Middle frontal gyrus (tissue), 1 donor: ENCODE data around the gene CAB39L.

Source experiments
- DNase-seq: peaks from one replicate; pipeline ENCODE4 v3.0.0-alpha.2; 2015; ENCODE audit warnings: low spot score; ENCODE audit errors: extremely low spot score

Gene CAB39L

DNA sequence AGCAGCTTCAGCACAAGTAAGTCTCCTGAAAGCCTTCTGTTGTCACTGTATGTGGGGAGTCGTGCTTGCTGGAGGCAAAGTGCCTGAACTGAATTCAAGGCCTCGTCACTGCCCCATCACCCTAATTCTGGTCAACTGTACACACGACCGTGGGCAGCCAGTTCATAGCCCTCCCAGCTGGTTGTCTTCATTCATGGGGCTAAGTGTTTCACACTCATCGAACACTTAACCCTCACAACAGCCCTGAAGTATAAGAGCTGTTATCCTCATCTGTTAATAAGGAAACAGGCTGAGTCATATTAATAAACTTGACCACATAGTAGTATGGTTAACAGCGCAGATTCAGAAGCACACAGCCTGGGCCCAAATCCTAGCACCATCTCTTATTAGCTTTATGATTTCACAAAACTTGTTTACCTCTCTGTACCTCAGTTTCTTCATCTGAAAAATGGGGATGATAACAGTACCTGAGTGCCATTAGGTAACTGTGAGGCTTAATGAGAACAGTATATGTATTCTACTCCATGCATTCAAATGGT lies 129.5 kb downstream of the CAB39L start:
- no peak for DNase-seq

DNA sequence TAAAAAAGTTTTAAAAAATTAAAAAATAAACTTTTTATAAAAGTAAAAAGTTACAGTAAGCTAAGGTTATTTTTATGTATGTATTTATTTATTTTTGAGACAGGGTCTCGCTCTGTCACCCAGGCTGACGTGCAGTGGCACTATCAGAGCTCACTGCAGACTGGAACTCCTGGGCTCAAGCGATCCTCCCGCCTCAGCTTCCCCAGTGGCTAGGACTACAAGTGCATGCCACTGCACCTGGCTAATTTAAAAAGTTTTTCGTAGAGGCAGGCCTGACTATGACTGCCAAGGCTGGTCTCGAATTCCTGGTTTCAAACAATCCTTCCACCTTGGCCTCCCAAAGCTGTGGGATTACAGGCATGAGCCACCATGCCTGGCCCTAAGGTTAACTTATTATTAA lies 132.0 kb downstream of the CAB39L start:
- DNase-seq = no peak

DNA sequence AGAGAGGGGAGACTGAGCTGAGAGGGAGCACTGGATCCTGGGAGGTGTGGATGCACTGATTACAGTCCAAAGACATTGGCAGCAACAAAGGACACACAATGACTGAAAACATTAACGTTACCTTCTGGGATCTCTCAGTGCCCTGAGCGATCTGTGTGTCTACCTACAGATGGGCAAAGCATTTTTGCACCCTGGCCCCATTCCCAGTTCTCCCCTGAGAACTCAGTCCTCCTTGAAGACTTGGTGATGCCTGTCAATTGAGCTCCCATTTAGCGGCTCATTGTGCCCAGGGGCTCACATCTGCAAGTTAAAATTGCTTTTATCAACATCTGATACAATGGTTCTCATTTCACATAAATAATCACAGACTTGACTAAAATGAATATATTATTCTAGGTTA lies 133.6 kb downstream of the CAB39L start:
- no peak for DNase-seq

DNA sequence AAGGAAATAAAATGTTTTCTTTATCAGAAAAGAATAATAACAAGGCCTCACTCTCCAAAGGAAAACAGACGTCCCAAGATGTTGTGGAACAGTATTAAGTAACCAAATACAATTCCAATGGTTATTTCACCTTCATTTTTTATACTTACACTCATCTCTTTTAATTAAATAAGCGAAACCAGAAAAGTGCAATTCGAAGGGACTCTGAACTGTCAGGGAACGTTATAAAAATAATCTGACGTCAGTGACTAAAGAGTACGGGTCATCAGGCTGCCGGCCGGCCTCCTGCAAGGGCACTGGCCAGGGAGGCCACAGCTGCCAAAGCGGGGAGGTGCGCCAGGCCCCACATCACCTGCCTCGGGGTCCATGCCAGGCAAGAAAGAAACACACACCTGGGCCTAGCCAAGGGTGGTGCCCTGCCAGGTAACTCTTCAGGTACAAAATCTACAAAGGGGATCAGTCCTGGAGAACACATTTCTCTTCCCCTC lies 134.9 kb downstream of the CAB39L start:
- DNase-seq = no peak

DNA sequence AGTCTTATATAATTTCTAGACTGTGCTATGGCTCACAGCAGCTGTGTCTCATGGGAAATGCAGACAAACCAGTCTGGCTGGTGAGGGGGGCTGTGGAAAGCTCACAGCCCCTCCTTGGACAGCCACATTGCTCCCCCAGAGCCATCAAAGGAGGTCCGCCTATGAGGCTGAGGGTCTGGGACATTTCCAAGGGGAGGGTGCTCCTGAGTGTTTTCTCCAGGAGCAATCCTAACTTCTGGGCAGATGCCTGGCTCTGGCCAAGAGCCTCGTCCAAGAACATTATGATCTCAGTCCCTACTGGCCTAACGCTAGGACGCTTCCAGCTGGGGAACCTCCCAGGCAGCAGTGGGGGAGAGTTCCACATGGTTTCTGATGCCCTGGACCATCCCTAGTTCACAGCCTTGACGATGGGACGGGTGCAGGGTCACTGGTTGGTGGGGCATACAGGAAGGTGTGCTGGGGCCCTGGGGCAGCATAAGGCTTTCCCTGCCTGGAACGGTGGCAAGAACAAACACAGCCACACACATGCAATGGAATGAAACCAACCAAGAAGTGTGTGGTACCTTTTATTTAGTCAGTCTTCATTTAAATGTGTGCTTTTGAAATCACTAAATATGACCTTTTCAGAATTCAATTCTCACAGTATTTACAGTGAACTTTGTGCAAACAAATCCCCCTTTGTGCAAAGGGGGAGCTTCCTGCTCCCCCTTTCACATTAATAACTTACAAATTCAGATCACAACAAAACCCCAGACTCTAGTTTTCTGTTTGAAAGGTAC lies 135.6 kb downstream of the CAB39L start:
- peak; percentile 42 for DNase-seq

DNA sequence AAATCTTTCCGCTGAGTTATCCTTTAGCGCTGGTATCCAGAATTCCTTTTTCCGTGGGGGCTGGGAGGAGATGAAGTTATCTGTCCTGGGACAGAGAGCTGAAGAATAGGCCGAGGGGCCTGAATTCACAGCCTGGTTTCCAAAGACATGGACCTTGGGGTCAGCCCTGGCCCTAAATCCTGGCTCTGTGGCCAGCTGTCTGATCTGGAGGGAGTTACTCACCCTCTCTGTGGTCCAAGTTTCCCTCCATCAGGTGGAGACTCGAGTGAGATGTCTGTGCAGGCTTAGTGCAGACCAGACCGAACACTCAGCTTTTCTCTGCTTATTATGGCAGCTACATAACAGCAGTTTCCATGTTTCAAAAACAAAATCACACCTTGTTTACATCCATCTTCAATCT lies 136.5 kb downstream of the CAB39L start:
- no peak for DNase-seq

DNA sequence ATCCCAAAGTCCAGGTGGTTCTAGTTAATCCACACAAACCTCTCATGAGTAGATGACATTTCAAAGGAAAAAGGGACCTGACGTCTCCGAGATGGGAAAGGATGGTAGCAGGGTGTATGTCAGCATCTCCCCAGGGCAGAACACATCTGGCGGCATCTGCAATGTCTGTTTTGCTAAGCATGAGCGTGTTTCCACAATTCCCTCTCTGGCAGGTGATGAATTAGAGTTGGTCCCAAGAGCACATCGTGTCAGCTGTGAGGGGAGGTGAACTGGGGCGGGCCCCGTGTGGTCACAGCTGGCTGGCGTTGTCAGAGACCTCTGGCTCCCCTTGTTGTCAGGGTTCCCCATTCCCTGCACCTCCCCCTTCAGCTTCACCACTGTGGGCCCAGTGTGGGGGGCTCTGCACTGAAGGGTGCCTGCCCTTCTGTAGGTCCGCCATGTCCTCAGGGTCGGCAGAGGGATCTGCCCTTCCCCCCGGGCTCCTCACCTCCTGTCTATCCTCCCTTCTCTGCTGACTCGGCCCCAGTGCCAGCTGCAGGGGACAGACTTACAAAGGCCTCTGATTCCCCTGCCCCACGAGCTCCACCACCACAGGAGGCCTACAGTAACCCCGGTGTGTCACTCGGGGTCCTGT lies 138.0 kb downstream of the CAB39L start:
- DNase-seq = no peak

DNA sequence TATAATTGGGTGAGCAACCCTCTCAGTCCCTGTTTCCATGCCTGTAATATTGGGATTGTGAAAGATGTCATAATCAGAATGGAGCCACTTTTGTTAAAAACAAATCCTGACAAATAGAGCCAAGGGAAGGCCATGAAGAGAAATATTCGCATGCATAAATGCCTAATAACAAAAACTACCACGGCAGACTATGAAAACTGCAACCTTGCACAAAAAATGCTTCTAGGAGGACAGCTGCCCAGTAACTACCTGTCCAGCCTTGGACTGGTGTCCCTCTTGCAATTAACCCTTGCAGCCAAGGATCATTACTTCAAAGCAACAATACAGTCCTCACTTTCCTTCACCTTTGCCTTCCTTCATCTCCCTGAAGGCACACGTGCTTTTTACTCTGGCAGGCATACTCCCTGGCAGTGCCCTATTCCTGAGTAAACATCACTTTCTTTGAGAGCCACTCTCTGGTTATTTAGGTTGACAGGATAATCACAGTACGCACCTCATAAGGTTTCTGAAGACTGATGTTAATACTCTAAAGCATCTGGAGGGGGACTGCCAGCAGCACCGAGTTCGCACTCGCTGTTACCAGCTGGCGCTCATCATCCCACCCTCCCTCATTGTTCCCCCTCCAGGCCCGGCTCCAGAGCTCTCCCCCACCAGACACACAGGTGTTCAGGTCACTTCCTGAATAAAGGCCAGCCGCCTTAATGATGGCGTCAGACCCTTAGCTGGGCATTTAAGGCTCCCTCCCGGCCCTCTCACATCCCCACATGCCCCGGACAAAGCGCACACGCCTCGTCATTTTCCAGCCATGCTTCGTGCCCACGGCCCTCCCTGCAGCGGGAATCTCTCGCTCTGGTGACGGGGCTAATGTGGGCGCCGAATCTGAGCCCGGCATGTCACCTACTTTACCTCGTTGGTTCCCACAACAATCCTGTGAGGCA lies 138.8 kb downstream of the CAB39L start:
- no peak for DNase-seq

DNA sequence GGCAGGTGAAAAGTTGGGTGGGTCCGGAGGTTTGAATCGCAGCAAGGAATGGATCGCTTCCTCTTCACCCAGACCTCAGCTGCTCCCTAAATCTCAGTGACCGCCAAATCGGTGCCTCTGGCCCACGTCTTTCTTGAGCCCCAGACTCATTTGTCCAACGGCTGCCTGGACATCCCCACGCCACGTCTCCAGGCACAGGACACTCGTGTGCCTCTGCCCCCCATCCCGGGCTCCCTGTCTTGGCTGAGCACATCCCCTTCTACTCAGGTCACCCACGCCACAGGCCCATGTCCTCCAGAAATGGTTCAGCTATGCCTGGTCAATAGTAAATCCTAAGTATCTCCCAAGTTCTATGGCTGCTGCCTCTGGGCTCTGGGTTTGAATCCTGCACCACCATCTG lies 139.5 kb downstream of the CAB39L start:
- no peak for DNase-seq

DNA sequence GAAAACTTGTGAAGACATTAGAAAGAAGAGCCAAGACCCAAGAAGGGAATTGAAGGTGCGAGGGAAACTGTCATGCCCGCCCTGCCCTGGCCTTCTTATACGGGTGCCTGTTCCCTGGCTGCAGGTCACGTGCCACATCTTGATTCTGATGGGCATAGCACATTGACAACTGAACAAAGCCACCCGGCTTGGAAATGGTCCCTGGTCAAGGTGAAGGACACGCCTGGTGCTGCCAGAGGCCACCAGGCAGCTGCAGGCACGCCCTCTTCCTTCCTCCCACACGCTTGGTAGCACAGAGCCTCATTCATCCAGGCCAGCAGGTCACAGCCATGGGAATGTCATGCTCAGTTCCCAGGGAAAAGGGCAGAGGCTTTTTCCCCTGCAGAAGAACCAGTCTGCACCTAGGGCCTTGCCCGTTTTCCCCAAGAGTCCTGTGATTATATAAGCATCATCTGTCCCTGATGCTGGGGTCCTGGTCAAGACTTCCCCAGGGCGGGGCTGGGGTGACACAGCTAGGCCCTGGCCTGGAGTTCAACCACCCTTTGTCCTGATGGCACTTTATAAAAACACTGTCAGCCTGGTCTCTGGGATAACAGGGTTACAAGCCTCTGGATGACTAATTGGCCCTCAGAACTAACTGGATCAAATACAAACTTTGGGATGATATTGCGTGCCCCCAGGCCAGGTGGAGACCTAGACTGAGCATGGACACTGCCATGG lies 140.2 kb downstream of the CAB39L start:
- DNase-seq = no peak

DNA sequence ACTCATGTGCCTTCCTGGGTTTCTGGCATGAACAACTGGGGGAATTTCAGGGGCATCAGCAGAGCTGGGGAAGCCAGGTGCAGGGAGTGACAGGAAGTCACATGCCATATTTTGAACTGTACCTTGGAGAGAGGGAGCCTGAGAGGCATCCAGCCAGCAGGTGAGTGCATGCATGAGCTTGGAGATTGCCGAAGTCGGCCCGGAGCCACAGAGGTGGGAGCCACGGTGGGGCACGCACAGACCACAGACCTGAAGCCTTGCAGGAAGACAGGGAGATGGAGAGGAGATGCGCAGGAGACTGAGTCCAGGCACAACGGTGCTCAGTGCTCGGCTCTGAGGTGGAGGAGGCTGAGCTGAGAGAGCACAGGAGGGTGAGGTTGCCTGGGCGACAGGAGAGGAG lies 141.0 kb downstream of the CAB39L start:
- no peak for DNase-seq

DNA sequence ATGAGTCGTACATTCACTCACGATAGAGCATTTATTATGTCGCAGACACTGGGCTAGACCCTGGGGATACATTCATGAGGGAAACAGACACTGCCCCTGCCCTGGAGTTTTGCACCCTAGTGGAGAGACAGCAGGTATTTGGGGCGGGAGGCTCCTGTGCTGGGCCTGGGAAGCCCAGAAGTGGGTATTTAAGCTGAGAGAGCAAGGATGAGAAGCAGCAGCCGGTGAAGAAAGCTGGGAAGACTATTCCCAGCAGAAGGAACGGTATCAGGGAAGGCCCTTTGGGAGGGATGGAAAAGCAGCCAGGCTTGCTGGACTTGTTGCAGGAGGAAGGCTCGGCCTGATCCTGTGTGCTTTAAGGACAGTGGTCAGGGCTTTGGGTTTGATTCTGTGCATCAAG lies 141.6 kb downstream of the CAB39L start:
- no peak for DNase-seq

DNA sequence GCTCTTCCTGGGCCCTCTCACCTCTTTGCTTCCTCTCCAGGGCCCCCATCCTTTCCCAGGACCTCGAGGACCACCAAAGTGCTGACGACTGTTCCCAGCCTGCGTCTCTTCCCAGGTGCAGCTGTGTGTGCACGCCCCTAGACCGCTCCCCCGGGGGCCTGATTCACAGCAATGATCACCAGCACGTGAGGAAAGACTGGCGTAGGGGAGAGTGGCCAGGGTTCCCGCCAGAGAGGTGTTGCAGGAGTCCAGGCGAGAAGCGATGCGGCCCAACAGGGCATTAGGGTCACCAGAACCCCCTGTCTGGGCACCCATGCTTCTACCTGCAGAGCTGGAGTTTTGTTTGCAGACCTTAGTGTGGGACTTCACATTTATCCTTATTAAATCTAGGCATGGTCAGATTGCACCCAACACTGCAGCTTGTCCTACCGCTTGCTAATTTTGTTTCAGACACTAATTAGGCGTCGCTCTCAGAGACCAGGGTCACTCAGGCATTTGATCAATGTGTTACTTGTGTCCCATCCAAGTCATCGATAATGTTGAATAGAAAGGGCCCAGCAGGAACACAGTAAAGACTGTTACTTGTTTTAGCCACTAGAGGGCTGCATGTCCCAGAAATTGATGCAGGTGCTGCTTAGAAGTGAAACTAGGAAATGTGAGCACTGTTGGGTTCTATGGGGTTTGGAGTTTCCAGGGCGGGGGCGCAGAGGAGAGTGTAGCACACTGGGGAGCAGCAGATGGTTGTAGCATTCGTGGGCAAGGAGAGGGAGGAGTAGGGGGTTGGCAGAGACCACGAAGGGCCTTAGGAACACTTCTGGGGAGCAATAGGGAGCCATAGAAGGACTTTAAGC lies 142.9 kb downstream of the CAB39L start:
- peak; percentile 55 for DNase-seq

DNA sequence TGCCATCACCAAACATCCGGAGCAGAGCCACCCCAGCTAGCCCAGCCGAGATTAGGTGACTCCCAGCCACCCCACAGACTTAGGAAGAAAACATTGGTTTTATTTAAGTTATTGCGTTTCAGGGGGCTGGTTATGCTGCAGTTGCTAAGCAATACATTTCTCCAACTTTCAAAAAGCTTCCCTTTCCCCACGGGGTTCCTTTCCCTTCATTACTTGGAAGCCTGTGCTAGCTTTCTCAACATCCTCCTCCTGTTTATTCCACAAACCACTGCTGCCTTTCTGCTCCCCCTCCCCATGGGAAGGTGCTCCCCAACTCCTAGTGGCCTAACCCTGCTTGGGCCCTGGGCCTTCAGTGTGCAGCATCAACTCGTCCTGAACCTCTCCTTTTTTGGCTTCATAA lies 143.6 kb downstream of the CAB39L start:
- no peak for DNase-seq

DNA sequence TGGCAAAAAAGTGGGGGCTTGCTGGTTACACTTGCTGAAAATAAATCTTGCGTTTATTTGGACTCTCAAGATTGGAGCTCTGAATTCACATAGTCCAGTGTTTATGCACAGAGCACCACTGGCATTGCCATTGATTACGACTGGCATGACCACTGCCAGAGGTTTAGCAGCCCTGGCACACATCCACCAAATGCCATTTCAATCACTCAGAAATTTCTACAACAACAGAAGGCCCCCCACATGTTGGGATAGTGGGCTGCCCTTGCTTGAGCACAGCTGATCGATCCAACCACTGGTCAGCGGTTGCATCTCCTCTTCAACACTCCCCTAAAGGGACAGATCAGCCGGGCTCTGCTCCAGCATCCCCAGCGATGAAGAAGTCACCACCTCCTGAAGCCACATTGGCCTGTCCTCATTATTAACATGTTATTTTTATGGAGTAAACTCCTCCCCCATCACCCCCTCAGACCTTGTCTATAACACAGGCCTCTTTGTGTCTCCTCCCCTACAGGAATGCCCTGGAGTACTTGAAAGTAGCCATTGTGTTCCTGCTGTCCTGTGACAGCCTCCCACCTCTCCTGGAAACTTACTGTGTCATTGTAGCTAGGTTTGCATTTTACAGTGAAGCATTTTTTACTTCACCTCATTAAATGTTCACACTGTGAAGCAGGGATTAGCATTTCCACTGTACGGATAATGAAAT lies 144.8 kb downstream of the CAB39L start:
- no peak for DNase-seq

DNA sequence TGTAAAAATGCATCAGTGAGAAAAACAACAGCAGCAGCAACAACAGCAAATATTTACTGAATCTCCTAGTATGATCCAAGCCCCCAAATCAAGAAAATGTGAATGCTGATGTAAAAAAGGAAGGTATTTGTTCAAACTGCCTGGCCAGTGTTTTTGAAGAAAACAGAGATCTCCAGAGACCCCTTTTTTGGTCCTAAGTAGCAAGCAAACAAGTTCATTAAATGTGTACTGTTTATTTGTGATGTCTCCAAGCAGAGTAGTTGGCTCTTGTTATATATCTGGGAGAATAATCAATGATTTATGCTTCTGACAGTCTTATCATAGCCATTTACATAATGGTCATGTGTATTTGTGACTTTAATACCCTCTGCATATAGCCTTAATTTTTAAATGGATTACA lies 145.4 kb downstream of the CAB39L start:
- DNase-seq = no peak

DNA sequence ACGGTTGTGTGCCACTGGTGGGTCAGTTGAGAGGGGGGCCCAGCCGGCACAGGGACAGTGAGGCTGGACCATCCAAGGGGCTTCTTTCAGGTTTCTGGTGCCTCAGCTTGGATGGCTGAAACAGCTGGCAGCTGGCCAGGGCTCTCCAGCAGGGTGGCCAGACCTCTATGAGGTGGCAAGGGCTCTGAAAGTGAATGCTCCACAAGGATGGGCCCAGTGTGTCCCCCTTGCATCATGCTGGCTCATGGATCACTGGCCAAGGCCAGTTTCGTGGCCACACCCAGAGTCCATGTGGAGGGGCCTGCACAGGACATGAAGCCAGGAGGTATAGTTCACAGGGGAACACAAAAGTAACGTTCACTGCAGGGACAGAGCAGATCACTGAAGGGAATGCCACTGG lies 146.5 kb downstream of the CAB39L start:
- DNase-seq = no peak

DNA sequence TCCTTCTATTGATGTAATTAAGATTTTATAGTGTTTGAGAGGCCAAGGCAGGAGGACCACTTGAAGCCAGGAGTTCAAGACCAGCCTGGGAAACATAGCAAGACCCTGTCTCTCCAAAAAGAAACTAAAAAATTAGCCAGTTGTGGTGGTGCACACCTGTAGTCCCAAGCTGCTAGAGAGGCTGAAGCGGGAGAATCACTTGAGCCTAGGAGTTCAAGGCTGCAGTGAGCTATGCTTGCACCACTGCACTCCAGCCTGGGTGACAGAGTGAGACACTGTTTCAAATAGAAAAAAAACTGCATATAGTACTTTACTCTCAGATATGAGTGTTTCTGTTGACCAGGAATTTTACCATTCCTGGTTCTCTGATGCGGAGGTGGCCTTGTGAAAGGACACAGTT lies 147.2 kb downstream of the CAB39L start:
- DNase-seq = no peak

DNA sequence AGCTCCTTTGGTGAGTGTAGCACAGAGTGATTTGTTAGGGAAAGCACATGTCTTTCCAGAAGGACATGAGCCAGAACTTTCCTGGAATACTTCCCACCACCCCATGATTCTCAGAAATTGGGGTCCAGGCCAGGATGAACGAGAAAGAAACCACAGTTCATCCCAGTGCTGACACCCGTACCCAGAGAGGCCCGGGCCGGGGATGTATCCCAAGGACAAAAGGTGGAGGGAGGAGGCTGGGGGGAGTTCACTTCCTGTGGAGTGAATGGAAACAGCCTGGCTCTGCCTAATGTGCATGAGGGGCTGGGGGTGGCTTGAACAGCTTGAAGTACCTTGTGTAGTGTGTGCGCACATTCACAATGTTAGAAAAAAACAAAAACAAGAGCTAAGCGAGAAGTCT lies 148.6 kb downstream of the CAB39L start:
- DNase-seq = no peak
